ENCODE data around the gene SLC2A9. TPM values are rescaled to one million over a fixed set of nuclear protein-coding genes. Genes with fewer than 3 reads are reported as not detected.

Gene SLC2A9
- total RNA-seq, 1 donor from 2014 or later: 19.0 TPM

GRCh38 chr4:10001757-10002156 is 19.5 kb downstream of the SLC2A9 start:
- H3K27me3 ChIP-seq: no peaks in the 10 kb centered on the region
- ATAC-seq (no peak), DNase-seq (no peak)
- no peaks in the 10 kb centered on the region for H3K36me3 ChIP-seq
- H3K4me3 ChIP-seq: no peak overlapping the region
- no peaks in the 10 kb centered on the region for H3K9me3 ChIP-seq
- TF ChIP-seq CTCF (IDR thresholded peaks at IDR 0.05): no peak
- H3K27ac ChIP-seq: no peak overlapping the region
- intact Hi-C loops (cut with DNase I): no loop called here
- peaks cover 24% of the 10 kb centered on the region for H3K4me1 ChIP-seq

- TF ChIP-seq CTCF (IDR thresholded peaks at IDR 0.05): no peak
- Histone ChIP-seq H3K27me3 (no peaks in the 10 kb centered on the region), H3K4me3 (no peak overlapping the region), H3K36me3 (no peaks in the 10 kb centered on the region), H3K27ac (no peak overlapping the region), H3K9me3 (no peaks in the 10 kb centered on the region), H3K4me1 (peaks cover 7% of the 10 kb centered on the region)
- intact Hi-C loops (cut with DNase I): no loop called here
- ATAC-seq (no peak), DNase-seq (no peak)
Measured at GRCh38 chr4:9999956-10000561, 21.2 kb downstream of the SLC2A9 start.

- Histone ChIP-seq H3K9me3 (no peaks in the 10 kb centered on the region), H3K4me3 (no peak overlapping the region), H3K4me1 (peaks cover 7% of the 10 kb centered on the region), H3K36me3 (no peaks in the 10 kb centered on the region), H3K27ac (no peak overlapping the region), H3K27me3 (no peaks in the 10 kb centered on the region)
- ATAC-seq: no peak
- no peak for TF ChIP-seq CTCF (IDR thresholded peaks at IDR 0.05)
- intact Hi-C loops (cut with DNase I): no loop called here
- no peak for DNase-seq
Measured at GRCh38 chr4:9997886-9998285, 23.4 kb downstream of the SLC2A9 start.

- Histone ChIP-seq H3K36me3 (no peaks in the 10 kb centered on the region), H3K27ac (no peak overlapping the region), H3K4me1 (peaks cover 7% of the 10 kb centered on the region), H3K9me3 (no peaks in the 10 kb centered on the region), H3K4me3 (no peak overlapping the region), H3K27me3 (no peaks in the 10 kb centered on the region)
- TF ChIP-seq CTCF (IDR thresholded peaks at IDR 0.05): no peak
- DNase-seq (no peak), ATAC-seq (peak; percentile 31)
- intact Hi-C loops (cut with DNase I): no loop called here
Measured at GRCh38 chr4:9996319-9997110, 24.8 kb downstream of the SLC2A9 start.

GRCh38 chr4:9994246-9994847 is 26.9 kb downstream of the SLC2A9 start:
- H3K4me3 ChIP-seq: no peak overlapping the region
- H3K27me3 ChIP-seq: no peaks in the 10 kb centered on the region
- H3K4me1 ChIP-seq: peaks cover 7% of the 10 kb centered on the region
- no peaks in the 10 kb centered on the region for H3K9me3 ChIP-seq
- no peak overlapping the region for H3K27ac ChIP-seq
- intact Hi-C loops (cut with DNase I): no loop called here
- ATAC-seq: no peak
- no peaks in the 10 kb centered on the region for H3K36me3 ChIP-seq
- DNase-seq: no peak
- TF ChIP-seq CTCF (IDR thresholded peaks at IDR 0.05): no peak

Measured in upper lobe of right lung (tissue), 1 donor.